Mesothelial cell of epicardium (in vitro differentiated cells): Measurements from ENCODE around the gene CREB3. TPM values are rescaled to one million over a fixed set of nuclear protein-coding genes. Genes with fewer than 3 reads are reported as not detected.

ENCODE experiments used
- DNase-seq, 2 experiments: peaks; one replicate each; pipeline ENCODE4 v3.0.0; 2021; ENCODE audit warnings: low spot score in 2 of 2; ENCODE audit not compliant: unreplicated experiment in 2 of 2
- H3K27ac Mint-ChIP-seq: 2 replicates; pipeline ENCODE4 v1.8.0; 2021; ENCODE audit warnings: mixed read lengths
- H3K27me3 Mint-ChIP-seq: 2 replicates; pipeline ENCODE4 v1.8.0; 2021; ENCODE audit warnings: low read depth, mixed read lengths
- H3K36me3 Mint-ChIP-seq: 2 replicates; pipeline ENCODE4 v1.8.0; 2021; ENCODE audit warnings: mixed read lengths
- H3K4me1 Mint-ChIP-seq: 2 replicates; pipeline ENCODE4 v1.8.0; 2021; ENCODE audit warnings: mixed read lengths
- H3K4me3 Mint-ChIP-seq: 2 replicates; pipeline ENCODE4 v1.8.0; 2021; ENCODE audit warnings: mild to moderate bottlenecking, moderate library complexity, mixed read lengths
- H3K9me3 Mint-ChIP-seq: 2 replicates; pipeline ENCODE4 v1.8.0; 2021; ENCODE audit warnings: mixed read lengths
- CTCF ChIP-seq: fragments of 200-600 bp; sonication (generic); IDR thresholded peaks from one replicate; pipeline ENCODE4 v1.5.0; 2021; ENCODE audit warnings: antibody characterized with exemption; ENCODE audit not compliant: unreplicated experiment
- total RNA-seq: library from RNA; stranded (reverse); gene quantifications from 3 replicates; pipeline ENCODE4 v1.2.1, GENCODE V29; 2021

The CREB3 gene
- total RNA-seq, 1 donor from 2014 or later, result 29.1 TPM

DNA sequence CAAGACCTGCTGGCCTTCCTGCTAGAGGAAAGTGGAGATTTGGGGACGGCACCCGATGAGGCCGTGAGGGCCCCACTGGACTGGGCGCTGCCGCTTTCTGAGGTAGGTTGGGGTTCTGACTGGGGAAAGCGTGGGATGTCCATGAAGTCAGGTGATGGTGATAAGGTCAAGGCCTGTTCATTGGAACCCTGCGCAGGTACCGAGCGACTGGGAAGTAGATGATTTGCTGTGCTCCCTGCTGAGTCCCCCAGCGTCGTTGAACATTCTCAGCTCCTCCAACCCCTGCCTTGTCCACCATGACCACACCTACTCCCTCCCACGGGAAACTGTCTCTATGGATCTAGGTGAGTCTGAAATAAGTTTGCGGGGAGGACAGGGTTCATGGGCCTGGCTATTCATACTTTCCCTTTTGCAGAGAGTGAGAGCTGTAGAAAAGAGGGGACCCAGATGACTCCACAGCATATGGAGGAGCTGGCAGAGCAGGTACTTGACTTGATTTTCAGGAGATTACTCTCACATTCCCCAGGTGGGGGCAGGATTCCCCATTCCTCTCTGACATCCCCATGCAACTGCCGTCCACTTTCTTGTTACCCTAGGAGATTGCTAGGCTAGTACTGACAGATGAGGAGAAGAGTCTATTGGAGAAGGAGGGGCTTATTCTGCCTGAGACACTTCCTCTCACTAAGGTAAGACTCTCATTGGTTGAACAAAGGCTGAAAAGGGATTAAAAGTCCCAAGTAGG, 505 bp downstream of the CREB3 start:
- Mint-ChIP-seq H3K27me3 (no peaks in the 10 kb centered on the region), H3K36me3 (peaks cover 7% of the 10 kb centered on the region), H3K4me1 (peaks cover 9% of the 10 kb centered on the region), H3K9me3 (no peaks in the 10 kb centered on the region), H3K27ac (peak overlapping the region; percentile 99), H3K4me3 (peak overlapping the region; percentile 84)
- TF ChIP-seq CTCF, result no peak
- DNase-seq, result peak in 1 of 2 experiments; percentile 55

GRCh38 chr9:35734096-35734495, 1.6 kb downstream of the CREB3 start:
- DNase-seq, result no peak
- no peak overlapping the region for H3K27ac Mint-ChIP-seq
- no peak for TF ChIP-seq CTCF
- H3K4me3 Mint-ChIP-seq, result peak overlapping the region; percentile 13
- H3K27me3 Mint-ChIP-seq, result no peaks in the 10 kb centered on the region
- H3K9me3 Mint-ChIP-seq, result no peaks in the 10 kb centered on the region
- H3K36me3 Mint-ChIP-seq, result peaks cover 11% of the 10 kb centered on the region
- H3K4me1 Mint-ChIP-seq, result peaks cover 9% of the 10 kb centered on the region

- peak; percentile 50 for TF ChIP-seq CTCF
- Mint-ChIP-seq H3K27ac (no peak overlapping the region), H3K36me3 (peaks cover 11% of the 10 kb centered on the region), H3K4me3 (no peak overlapping the region), H3K27me3 (no peaks in the 10 kb centered on the region), H3K4me1 (peaks cover 9% of the 10 kb centered on the region), H3K9me3 (no peaks in the 10 kb centered on the region)
- DNase-seq, result peak in 1 of 2 experiments; percentile 65
These were observed 3.8 kb downstream of the CREB3 start for GRCh38 chr9:35736201-35736633.

DNA sequence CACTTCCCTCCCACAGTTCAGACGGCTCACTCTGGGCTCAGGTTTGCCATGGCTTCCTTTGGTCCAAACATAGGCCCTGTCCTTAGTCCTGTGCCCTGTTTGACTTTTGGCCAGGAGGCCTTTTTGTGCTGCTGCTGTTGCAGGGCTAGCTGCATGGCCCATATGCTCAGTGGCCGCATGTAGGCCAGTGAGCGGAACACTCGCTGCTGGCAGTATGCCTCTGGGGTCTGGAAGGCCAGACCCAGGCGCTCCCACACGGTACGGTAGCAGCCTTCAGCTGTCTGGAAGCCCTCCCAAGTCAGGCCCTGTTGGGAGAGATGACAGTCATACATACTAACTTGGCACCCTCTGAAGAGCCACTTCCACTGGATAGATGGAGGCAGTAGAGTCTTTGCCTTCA, 4.7 kb downstream of the CREB3 start:
- Mint-ChIP-seq H3K27ac (no peak overlapping the region), H3K27me3 (no peaks in the 10 kb centered on the region), H3K36me3 (peaks cover 11% of the 10 kb centered on the region), H3K9me3 (no peaks in the 10 kb centered on the region), H3K4me1 (peaks cover 9% of the 10 kb centered on the region), H3K4me3 (no peak overlapping the region)
- TF ChIP-seq CTCF, result no peak
- DNase-seq, result no peak

- Mint-ChIP-seq H3K27me3 (no peaks in the 10 kb centered on the region), H3K36me3 (peaks cover 13% of the 10 kb centered on the region), H3K4me3 (no peak overlapping the region), H3K4me1 (peaks cover 5% of the 10 kb centered on the region), H3K9me3 (no peaks in the 10 kb centered on the region), H3K27ac (no peak overlapping the region)
- no peak for DNase-seq
- no peak for TF ChIP-seq CTCF
These were observed 5.7 kb downstream of the CREB3 start for GRCh38 chr9:35738186-35738585.
